ENCODE measurements around the gene PAX8.

The PAX8 gene

DNA sequence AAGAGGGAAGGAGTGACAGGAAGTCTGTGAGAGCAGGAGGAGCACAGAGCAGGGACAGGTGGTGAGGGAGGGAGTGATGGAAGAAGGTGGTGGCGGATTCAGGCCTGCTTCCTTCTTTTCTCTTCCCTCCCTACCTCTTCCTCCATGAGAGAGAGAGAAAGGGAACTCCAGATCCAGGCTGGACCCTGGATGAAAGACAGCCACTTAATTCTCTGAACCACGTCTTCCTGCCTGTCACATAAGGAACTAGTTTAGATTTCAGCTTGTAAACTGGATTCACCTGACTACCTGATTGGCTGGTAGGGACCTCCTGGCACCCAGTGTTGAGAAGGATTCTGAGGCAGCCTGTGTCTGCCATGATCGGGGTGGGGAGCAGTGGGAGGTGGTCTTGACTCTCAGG lies 48.9 kb downstream of the PAX8 start:
- H3K4me2 ChIP-seq (ENCODE audit: low read depth, low read length, poor library complexity, severe bottlenecking): no peak overlapping the region

DNA sequence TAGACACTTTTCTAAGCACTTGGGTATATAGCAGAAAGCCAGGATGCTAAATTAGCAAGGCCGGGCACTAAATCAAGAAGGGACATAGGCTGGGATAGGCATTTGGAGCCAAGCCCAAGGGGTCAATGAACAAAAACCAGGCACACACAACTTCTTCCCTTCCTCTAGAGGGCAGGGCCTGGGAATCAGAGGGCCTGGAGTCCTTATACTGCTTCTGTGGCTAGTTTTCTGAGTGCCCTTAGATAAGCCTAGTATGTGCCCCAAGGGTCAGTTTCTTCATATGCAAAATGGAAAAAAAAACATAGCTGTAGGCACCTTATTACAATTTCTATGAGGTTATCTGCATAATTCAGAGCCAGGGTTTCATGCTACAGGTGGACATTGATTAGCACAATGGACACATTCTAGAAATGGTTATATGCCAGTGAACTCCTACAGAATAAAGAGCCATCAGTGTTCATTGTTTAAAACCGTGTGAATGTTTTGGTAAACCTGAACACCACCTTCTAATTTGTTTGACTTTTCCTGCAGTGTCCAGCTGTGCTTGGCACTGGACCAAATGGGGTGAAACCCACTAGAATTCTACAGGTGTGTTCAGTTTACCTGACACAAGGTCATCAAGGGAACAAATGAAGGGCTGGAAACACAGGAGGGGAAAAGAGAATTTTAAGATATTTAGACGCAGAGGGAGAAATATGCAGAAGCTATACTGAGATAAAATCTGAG lies 49.6 kb downstream of the PAX8 start:
- no peaks in the 10 kb centered on the region for H4K20me1 ChIP-seq (ENCODE audit: low read depth, low read length)
- H3K9me3 ChIP-seq (ENCODE audit: insufficient read depth, low read length): no peaks in the 10 kb centered on the region
- no peaks in the 10 kb centered on the region for H3K36me3 ChIP-seq (ENCODE audit: low read length)
- no peak overlapping the region for H3K4me3 ChIP-seq (ENCODE audit: insufficient read depth, low read length, poor library complexity, severe bottlenecking)
- H3K9ac ChIP-seq (ENCODE audit: low read length): no peak overlapping the region
- no peaks in the 10 kb centered on the region for H3F3A ChIP-seq (ENCODE audit: insufficient read depth)
- TF ChIP-seq EZH2phosphoT487 (conservative IDR thresholded peaks at IDR 0.05; ENCODE audit: low read length): no peak
- TF ChIP-seq, protein P1, sequence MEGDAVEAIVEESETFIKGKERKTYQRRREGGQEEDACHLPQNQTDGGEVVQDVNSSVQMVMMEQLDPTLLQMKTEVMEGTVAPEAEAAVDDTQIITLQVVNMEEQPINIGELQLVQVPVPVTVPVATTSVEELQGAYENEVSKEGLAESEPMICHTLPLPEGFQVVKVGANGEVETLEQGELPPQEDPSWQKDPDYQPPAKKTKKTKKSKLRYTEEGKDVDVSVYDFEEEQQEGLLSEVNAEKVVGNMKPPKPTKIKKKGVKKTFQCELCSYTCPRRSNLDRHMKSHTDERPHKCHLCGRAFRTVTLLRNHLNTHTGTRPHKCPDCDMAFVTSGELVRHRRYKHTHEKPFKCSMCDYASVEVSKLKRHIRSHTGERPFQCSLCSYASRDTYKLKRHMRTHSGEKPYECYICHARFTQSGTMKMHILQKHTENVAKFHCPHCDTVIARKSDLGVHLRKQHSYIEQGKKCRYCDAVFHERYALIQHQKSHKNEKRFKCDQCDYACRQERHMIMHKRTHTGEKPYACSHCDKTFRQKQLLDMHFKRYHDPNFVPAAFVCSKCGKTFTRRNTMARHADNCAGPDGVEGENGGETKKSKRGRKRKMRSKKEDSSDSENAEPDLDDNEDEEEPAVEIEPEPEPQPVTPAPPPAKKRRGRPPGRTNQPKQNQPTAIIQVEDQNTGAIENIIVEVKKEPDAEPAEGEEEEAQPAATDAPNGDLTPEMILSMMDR (IDR thresholded peaks at IDR 0.05; ENCODE audit: insufficient read depth, low read length, poor library complexity, severe bottlenecking): no peak
- no peaks in the 10 kb centered on the region for H3K27me3 ChIP-seq (ENCODE audit: low read length)
- no peak overlapping the region for H3K4me2 ChIP-seq (ENCODE audit: low read depth, low read length, poor library complexity, severe bottlenecking)
- H3K9me2 ChIP-seq (replicated peaks; ENCODE audit: insufficient read depth, low read length): no peaks in the 10 kb centered on the region
- H2AFZ ChIP-seq (ENCODE audit: low read depth, low read length, severe bottlenecking): no peak overlapping the region
- no peaks in the 10 kb centered on the region for H3K79me2 ChIP-seq (ENCODE audit: insufficient read depth, low read length)
- no peak overlapping the region for H3K27ac ChIP-seq (ENCODE audit: low read depth, low read length)

More for the DNA sequence above, 48.9 kb downstream of the PAX8 start:
- Histone ChIP-seq H3K79me2 (ENCODE audit: insufficient read depth, low read length) (no peaks in the 10 kb centered on the region), H4K20me1 (ENCODE audit: low read depth, low read length) (no peaks in the 10 kb centered on the region), H2AFZ (ENCODE audit: low read depth, low read length, severe bottlenecking) (no peak overlapping the region), H3K9me3 (ENCODE audit: insufficient read depth, low read length) (no peaks in the 10 kb centered on the region), H3K9ac (ENCODE audit: low read length) (no peak overlapping the region), H3F3A (ENCODE audit: insufficient read depth) (no peaks in the 10 kb centered on the region), H3K36me3 (ENCODE audit: low read length) (no peaks in the 10 kb centered on the region), H3K9me2 (replicated peaks; ENCODE audit: insufficient read depth, low read length) (no peaks in the 10 kb centered on the region), H3K27ac (ENCODE audit: low read depth, low read length) (no peak overlapping the region), H3K27me3 (ENCODE audit: low read length) (no peaks in the 10 kb centered on the region), H3K4me3 (ENCODE audit: insufficient read depth, low read length, poor library complexity, severe bottlenecking) (no peak overlapping the region)
- TF ChIP-seq, protein P1 (IDR thresholded peaks at IDR 0.05; ENCODE audit: insufficient read depth, low read length, poor library complexity, severe bottlenecking): no peak
- no peak for TF ChIP-seq EZH2phosphoT487 (conservative IDR thresholded peaks at IDR 0.05; ENCODE audit: low read length)

GRCh38 chr2:113228351-113228750 lies 50.4 kb downstream of the PAX8 start:
- H3K9ac ChIP-seq (ENCODE audit: low read length): no peak overlapping the region
- TF ChIP-seq, protein P1 (IDR thresholded peaks at IDR 0.05; ENCODE audit: insufficient read depth, low read length, poor library complexity, severe bottlenecking): no peak
- no peak for TF ChIP-seq EZH2phosphoT487 (conservative IDR thresholded peaks at IDR 0.05; ENCODE audit: low read length)
- H3F3A ChIP-seq (ENCODE audit: insufficient read depth): no peaks in the 10 kb centered on the region
- H3K36me3 ChIP-seq (ENCODE audit: low read length): no peaks in the 10 kb centered on the region
- H3K79me2 ChIP-seq (ENCODE audit: insufficient read depth, low read length): no peaks in the 10 kb centered on the region
- H3K4me2 ChIP-seq (ENCODE audit: low read depth, low read length, poor library complexity, severe bottlenecking): no peak overlapping the region
- no peak overlapping the region for H3K4me3 ChIP-seq (ENCODE audit: insufficient read depth, low read length, poor library complexity, severe bottlenecking)
- H3K27me3 ChIP-seq (ENCODE audit: low read length): no peaks in the 10 kb centered on the region
- H3K27ac ChIP-seq (ENCODE audit: low read depth, low read length): no peak overlapping the region
- no peaks in the 10 kb centered on the region for H3K9me2 ChIP-seq (replicated peaks; ENCODE audit: insufficient read depth, low read length)
- no peak overlapping the region for H2AFZ ChIP-seq (ENCODE audit: low read depth, low read length, severe bottlenecking)
- H4K20me1 ChIP-seq (ENCODE audit: low read depth, low read length): no peaks in the 10 kb centered on the region
- H3K9me3 ChIP-seq (ENCODE audit: insufficient read depth, low read length): no peaks in the 10 kb centered on the region
